Body of pancreas (tissue), 4 donors: ENCODE results near the gene TFPI. TPM values are rescaled to one million over a fixed set of nuclear protein-coding genes. Genes with fewer than 3 reads are reported as not detected.

ENCODE experiments used
- ATAC-seq: fragments of 150-250 bp; one replicate; pipeline ENCODE4 v1.9.1; 2016
- DNase-seq, 4 donors: peaks; one replicate each; pipeline ENCODE4 v3.0.0-alpha.2; 2019
- H3K27ac ChIP-seq, 4 donors: fragments of 200-600 bp; sonication (generic); 1 replicate in 3 of 4; 2 replicates in 1 of 4; pipeline versions ENCODE4 v1.5.1 to v1.6.1; 2016 to 2019; ENCODE audit warnings: mild to moderate bottlenecking in 1 of 4, mixed read lengths in 1 of 4, moderate library complexity in 1 of 4
- H3K27me3 ChIP-seq, 2 donors: fragments of 200-600 bp; sonication (generic); one replicate each; pipeline ENCODE4 v1.6.0; 2016; ENCODE audit warnings: mild to moderate bottlenecking in 1 of 2
- H3K36me3 ChIP-seq, 2 donors: fragments of 200-600 bp; sonication (generic); replicated peaks in 1 of 2; 2 replicates each; pipeline ENCODE4 v1.5.1; 2016; ENCODE audit warnings: low read depth in 2 of 2; ENCODE audit not compliant: insufficient read depth in 1 of 2
- H3K4me1 ChIP-seq: fragments of 200-600 bp; sonication (generic); one replicate; pipeline ENCODE4 v1.6.0; 2016
- H3K4me3 ChIP-seq, 2 donors: fragments of 200-600 bp; sonication (generic); 1 replicate in 1 of 2; 2 replicates in 1 of 2; pipeline ENCODE4 v1.5.1; 2016 to 2019
- H3K9me3 ChIP-seq, 3 donors: fragments of 200-600 bp; sonication (generic); 1 replicate in 2 of 3; 2 replicates in 1 of 3; pipeline ENCODE4 v1.5.1; 2016
- POLR2A ChIP-seq, 3 donors: fragments of 450-650 bp; IDR thresholded peaks; one replicate each; pipeline ENCODE4 v1.6.1; 2016; ENCODE audit warnings: antibody characterized with exemption in 3 of 3, mild to moderate bottlenecking in 2 of 3
- WGBS, 2 donors: methylation state at CpG; one replicate each; pipeline ENCODE4 v1.1.5; 2017; 5-methylcytosine and 5-hydroxymethylcytosine counted together
- intact Hi-C: fragments of 100-400 bp; cut with DNase I; formaldehyde crosslinking; loops from one replicate; pipeline ENCODE4 v1.15.1; 2023
- total RNA-seq, 2 donors: library from RNA; depleted of rRNA; stranded (reverse); fragments of >200 nt; gene quantifications; one replicate each; pipeline ENCODE4 v1.1.0, GENCODE V29; 2016
- TF ChIP-seq, protein P1 (sequence below), 7 experiments: fragments of 450-650 bp in 4 of 7; fragments of 200-600 bp in 3 of 7; sonication (generic) in 3 of 7; IDR thresholded peaks; one replicate each; pipeline ENCODE4 v1.5.1; 2016 to 2019; ENCODE audit warnings: antibody characterized with exemption in 7 of 7

TFPI gene
- total RNA-seq: 10 to 100 TPM; 21.1 to 54.2 TPM

DNA sequence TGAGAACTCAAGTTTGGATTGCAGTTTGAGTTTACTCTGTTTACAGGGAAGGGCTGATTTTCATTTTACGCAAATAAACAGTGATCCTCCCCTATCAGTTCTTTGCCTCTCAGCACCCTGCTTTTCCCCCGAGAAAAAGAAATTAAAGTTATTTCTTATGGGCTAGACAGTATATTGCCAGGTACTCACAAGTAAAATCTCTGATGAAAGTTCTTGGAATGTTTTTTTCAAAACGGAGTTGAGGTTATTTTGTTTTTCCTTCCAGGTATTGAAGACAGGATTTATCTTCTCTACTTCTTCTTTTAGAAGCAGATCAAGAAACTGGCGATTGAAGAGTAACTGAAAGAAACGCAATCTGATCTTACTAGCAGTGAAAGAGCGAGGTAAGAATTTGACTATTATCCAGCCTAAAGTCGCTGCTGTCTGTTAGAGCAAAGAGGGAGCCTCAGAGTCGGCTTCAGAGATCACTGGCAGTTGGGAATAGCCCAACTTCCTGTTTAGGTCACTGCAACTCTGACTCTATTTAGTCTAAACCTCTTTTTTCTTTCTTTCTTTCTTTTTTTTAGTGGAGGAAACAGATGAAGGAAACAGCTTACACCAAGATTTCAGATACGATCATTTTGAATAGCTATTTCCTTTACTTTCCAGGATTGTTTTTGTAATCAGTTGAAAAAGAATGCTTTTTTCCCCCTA lies at the start of gene TFPI:
Gene TFPI (minus strand): TSS at position 425 of the 693 bp plus-strand sequence. CDS start 50,667 bp downstream, outside the sequence.
- TF ChIP-seq POLR2A (IDR thresholded peaks at IDR 0.05): peak in 2 of 3 donors; percentile 19 to 41
- TF ChIP-seq, protein P1, sequence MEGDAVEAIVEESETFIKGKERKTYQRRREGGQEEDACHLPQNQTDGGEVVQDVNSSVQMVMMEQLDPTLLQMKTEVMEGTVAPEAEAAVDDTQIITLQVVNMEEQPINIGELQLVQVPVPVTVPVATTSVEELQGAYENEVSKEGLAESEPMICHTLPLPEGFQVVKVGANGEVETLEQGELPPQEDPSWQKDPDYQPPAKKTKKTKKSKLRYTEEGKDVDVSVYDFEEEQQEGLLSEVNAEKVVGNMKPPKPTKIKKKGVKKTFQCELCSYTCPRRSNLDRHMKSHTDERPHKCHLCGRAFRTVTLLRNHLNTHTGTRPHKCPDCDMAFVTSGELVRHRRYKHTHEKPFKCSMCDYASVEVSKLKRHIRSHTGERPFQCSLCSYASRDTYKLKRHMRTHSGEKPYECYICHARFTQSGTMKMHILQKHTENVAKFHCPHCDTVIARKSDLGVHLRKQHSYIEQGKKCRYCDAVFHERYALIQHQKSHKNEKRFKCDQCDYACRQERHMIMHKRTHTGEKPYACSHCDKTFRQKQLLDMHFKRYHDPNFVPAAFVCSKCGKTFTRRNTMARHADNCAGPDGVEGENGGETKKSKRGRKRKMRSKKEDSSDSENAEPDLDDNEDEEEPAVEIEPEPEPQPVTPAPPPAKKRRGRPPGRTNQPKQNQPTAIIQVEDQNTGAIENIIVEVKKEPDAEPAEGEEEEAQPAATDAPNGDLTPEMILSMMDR (IDR thresholded peaks at IDR 0.05): no peak
- Histone ChIP-seq H3K9me3 (no peaks in the 10 kb centered on the region), H3K27me3 (no peaks in the 10 kb centered on the region), H3K27ac (peak within 1 kb of the TSS; percentile 54 to 74 (median 64)), H3K4me1 (peaks cover 32% of the 10 kb centered on the region), H3K36me3 (no peaks in the 10 kb centered on the region), H3K4me3 (peak within 1 kb of the TSS; percentile 1)
- intact Hi-C loops: no loop called here
- DNase-seq (peak in 3 of 4 donors; percentile 23 to 38 (median 36)), ATAC-seq (peak; percentile 79)
- 18 to 32% methylated on average over 9 of the region's 9 CpGs for WGBS, 2 donors

DNA sequence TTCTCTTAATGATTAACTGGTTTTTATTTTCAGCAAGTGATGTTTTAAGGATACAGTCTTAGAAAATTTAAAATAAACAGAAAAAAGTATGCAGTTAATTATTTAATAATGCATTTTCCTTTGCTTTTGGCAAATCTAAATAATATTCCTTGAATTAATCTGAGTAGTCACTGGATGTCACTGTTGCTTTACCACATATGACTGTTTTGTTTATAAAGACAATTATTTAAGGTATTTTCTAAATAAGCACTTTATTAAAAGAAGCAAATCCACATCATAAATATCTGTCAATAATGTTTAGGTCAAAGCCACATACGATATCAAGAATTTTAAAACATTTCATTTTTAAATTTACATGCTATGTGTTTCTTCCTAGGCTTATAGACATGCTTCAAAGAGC lies 40.6 kb upstream of the TFPI start:
- Histone ChIP-seq H3K27ac (no peak overlapping the region), H3K9me3 (no peaks in the 10 kb centered on the region), H3K36me3 (no peaks in the 10 kb centered on the region), H3K27me3 (no peaks in the 10 kb centered on the region), H3K4me3 (no peak overlapping the region), H3K4me1 (no peaks in the 10 kb centered on the region)
- no peak for DNase-seq
- 72 to 76% methylated on average over 1 of the region's 1 CpG for WGBS, 2 donors
- TF ChIP-seq, protein P1 (IDR thresholded peaks at IDR 0.05): peak in 2 of 7 experiments; percentile 15 to 17
- TF ChIP-seq POLR2A (IDR thresholded peaks at IDR 0.05): no peak
- intact Hi-C loops: no loop called here
- no peak for ATAC-seq

DNA sequence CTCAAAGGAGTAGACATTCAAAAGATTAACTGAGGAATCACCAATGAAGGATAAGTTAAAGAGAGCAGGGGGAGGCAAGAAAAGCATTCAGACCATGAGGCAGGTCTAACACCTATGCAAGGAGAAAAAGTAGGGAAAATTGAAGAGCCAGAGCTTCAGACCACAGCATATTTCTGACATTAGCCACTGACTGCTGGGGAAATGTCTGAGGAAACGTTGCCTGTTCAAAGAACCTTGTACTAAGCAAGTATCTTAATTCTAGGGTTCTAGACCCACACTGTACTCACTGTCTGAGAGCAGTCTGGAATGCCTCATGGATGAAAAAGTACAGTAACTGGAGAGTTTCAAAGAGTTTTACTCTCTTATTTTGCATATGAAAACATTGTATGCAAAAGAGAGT lies 39.5 kb upstream of the TFPI start:
- Histone ChIP-seq H3K9me3 (no peaks in the 10 kb centered on the region), H3K27me3 (no peaks in the 10 kb centered on the region), H3K4me3 (no peak overlapping the region), H3K4me1 (no peaks in the 10 kb centered on the region), H3K27ac (no peak overlapping the region), H3K36me3 (no peaks in the 10 kb centered on the region)
- DNase-seq (no peak), ATAC-seq (no peak)
- WGBS, 2 donors: 73 to 80% methylated on average over 1 of the region's 1 CpG
- no peak for TF ChIP-seq POLR2A (IDR thresholded peaks at IDR 0.05)
- TF ChIP-seq, protein P1 (IDR thresholded peaks at IDR 0.05): no peak
- intact Hi-C loops: no loop called here

DNA sequence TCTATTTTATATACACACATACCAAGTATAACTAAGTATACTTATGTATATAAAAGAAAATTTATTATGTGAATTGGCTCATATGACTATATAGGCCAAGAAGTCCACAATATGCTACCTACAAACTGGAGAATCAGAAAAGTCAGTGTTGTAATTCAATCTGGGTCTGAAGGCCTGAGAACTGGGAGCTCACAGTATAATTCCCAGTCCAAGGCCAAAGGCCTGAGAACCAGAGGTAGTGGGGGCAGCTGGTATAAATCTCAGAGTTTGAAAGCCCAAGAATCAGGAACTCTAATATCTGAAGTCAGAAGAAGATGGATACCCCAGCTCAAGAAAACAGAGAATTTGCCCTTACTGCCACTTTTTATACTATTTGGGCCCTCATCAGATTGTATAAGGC lies 38.9 kb upstream of the TFPI start:
- ATAC-seq (peak; percentile 35), DNase-seq (peak in 3 of 4 donors; percentile 7 to 19 (median 10))
- Histone ChIP-seq H3K27ac (no peak overlapping the region), H3K4me1 (no peaks in the 10 kb centered on the region), H3K36me3 (no peaks in the 10 kb centered on the region), H3K4me3 (no peak overlapping the region), H3K9me3 (no peaks in the 10 kb centered on the region), H3K27me3 (no peaks in the 10 kb centered on the region)
- no peak for TF ChIP-seq POLR2A (IDR thresholded peaks at IDR 0.05)
- TF ChIP-seq, protein P1 (IDR thresholded peaks at IDR 0.05): no peak
- intact Hi-C loops: no loop called here

DNA sequence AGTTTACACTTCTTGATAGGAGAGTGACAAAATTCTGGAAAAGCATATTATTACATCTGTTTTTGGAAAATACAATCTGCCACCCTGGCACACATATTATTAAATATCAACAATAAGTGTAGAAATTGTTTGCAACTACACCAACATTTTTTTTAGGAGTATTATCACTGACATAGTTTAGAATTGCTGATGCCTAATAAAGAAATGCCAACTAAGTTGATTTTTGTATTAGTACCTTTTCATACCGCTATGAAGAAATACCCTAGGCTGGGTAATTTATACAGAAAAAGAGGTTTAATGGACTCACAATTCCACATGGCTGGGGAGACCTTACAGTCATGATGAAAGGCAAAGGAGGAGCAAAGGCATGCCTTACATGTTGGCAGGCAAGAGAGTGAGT lies 35.9 kb upstream of the TFPI start:
- Histone ChIP-seq H3K36me3 (no peaks in the 10 kb centered on the region), H3K27ac (no peak overlapping the region), H3K4me1 (no peaks in the 10 kb centered on the region), H3K4me3 (no peak overlapping the region), H3K9me3 (no peaks in the 10 kb centered on the region), H3K27me3 (no peaks in the 10 kb centered on the region)
- TF ChIP-seq, protein P1 (IDR thresholded peaks at IDR 0.05): no peak
- TF ChIP-seq POLR2A (IDR thresholded peaks at IDR 0.05): no peak
- 92 to 97% methylated on average over 1 of the region's 1 CpG for WGBS, 2 donors
- DNase-seq: no peak
- no peak for ATAC-seq
- intact Hi-C loops: no loop called here
